ENCODE data around the gene ROGDI. TPM values are rescaled to one million over a fixed set of nuclear protein-coding genes. Genes with fewer than 3 reads are reported as not detected.
A peak's percentile ranks its signal among the peaks of the same experiment; 100 is the strongest.

Gene ROGDI
- total and polyA plus RNA-seq, 12 donors, result 32.4 to 194 (median 81.7) TPM

DNA sequence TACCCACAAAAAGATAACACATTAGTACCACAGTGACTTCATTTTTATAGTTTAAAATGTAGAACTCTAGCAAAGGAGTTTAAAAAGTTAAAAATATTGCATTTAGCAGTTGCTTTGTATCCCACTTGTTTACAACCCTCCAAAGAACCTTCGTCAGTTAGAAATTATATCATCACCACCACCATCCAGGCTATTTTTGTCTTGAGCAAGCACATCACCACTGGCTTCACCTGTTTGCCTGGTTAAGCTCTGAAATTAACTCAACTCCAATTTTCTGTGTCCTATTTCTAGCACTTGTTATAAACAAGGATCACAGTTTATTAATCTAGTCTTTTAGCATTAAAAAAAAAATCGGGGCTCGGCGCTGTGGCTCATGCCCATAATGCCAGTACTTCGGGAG is 38.6 kb upstream of the ROGDI start:
- Histone ChIP-seq H3K36me3 (replicated peaks in 1 of 2) (peaks cover 0 to 70% of the 10 kb centered on the region in 2 donors), H3K4me3 (no peak overlapping the region), H3K4me1 (replicated peaks in 1 of 2) (peaks cover 5 to 11% of the 10 kb centered on the region in 2 donors), H3K9me3 (replicated peaks in 1 of 3) (no peaks in the 10 kb centered on the region), H3K27me3 (no peaks in the 10 kb centered on the region), H3K27ac (no peak overlapping the region)
- intact Hi-C loops (cut with DNase I), result loop anchor here in 1 of 2 donors (10.0 kb wide), 1 partner anchor 114 kb away; the partner anchor contains the start of gene SEC14L5
- TF ChIP-seq, protein P1, sequence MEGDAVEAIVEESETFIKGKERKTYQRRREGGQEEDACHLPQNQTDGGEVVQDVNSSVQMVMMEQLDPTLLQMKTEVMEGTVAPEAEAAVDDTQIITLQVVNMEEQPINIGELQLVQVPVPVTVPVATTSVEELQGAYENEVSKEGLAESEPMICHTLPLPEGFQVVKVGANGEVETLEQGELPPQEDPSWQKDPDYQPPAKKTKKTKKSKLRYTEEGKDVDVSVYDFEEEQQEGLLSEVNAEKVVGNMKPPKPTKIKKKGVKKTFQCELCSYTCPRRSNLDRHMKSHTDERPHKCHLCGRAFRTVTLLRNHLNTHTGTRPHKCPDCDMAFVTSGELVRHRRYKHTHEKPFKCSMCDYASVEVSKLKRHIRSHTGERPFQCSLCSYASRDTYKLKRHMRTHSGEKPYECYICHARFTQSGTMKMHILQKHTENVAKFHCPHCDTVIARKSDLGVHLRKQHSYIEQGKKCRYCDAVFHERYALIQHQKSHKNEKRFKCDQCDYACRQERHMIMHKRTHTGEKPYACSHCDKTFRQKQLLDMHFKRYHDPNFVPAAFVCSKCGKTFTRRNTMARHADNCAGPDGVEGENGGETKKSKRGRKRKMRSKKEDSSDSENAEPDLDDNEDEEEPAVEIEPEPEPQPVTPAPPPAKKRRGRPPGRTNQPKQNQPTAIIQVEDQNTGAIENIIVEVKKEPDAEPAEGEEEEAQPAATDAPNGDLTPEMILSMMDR (IDR thresholded peaks at IDR 0.05), result no peak
- no peak for TF ChIP-seq POLR2A (IDR thresholded peaks at IDR 0.05)
- DNase-seq, result peak in 1 of 7 donors; percentile 25
- 75 to 79% (median 78%) methylated on average over 5 of the region's 5 CpGs for WGBS, 4 donors

- Histone ChIP-seq H3K27me3 (no peaks in the 10 kb centered on the region), H3K36me3 (replicated peaks in 1 of 2) (peaks cover 0 to 68% of the 10 kb centered on the region in 2 donors), H3K4me3 (no peak overlapping the region), H3K9me3 (replicated peaks in 1 of 3) (no peaks in the 10 kb centered on the region), H3K27ac (no peak overlapping the region), H3K4me1 (replicated peaks in 1 of 2) (peaks cover 0 to 5% of the 10 kb centered on the region in 2 donors)
- TF ChIP-seq, protein P1 (IDR thresholded peaks at IDR 0.05), result no peak
- TF ChIP-seq POLR2A (IDR thresholded peaks at IDR 0.05), result no peak
- intact Hi-C loops (cut with DNase I), result loop anchor here (5.0 to 10.0 kb wide), 2 partner anchors 112 to 115 kb away; partner anchors contain the start of gene SEC14L5 (in 1 of the 2)
- DNase-seq, result peak in 1 of 7 donors; percentile 34
- WGBS, 4 donors, result 81 to 90% (median 84%) methylated on average over 5 of the region's 5 CpGs
Measured at GRCh38 chr16:4839942-4840341, 37.5 kb upstream of the ROGDI start.

- H3K27ac ChIP-seq, result no peak overlapping the region
- 88 to 94% (median 92%) methylated on average over 13 of the region's 13 CpGs for WGBS, 4 donors
- peaks cover 0 to 9% of the 10 kb centered on the region in 2 donors for H3K4me1 ChIP-seq (replicated peaks in 1 of 2)
- DNase-seq, result peak in 1 of 7 donors; percentile 44
- intact Hi-C loops (cut with DNase I), result loop anchor here in 1 of 2 donors (5.0 kb wide), 1 partner anchor 114 kb away; no protein-coding TSS in a partner anchor
- H3K9me3 ChIP-seq (replicated peaks in 1 of 3), result no peaks in the 10 kb centered on the region
- no peak for TF ChIP-seq POLR2A (IDR thresholded peaks at IDR 0.05)
- TF ChIP-seq, protein P1 (IDR thresholded peaks at IDR 0.05), result no peak
- H3K4me3 ChIP-seq, result no peak overlapping the region
- H3K27me3 ChIP-seq, result no peaks in the 10 kb centered on the region
- peaks cover 0 to 50% of the 10 kb centered on the region in 2 donors for H3K36me3 ChIP-seq (replicated peaks in 1 of 2)
Measured at GRCh38 chr16:4837733-4838501, 35.5 kb upstream of the ROGDI start.

- WGBS, 4 donors, result 75 to 92% (median 78%) methylated on average over 2 of the region's 2 CpGs
- peaks cover 0 to 49% of the 10 kb centered on the region in 2 donors for H3K36me3 ChIP-seq (replicated peaks in 1 of 2)
- no peaks in the 10 kb centered on the region for H3K9me3 ChIP-seq (replicated peaks in 1 of 3)
- no peak overlapping the region for H3K4me3 ChIP-seq
- peaks cover 0 to 9% of the 10 kb centered on the region in 2 donors for H3K4me1 ChIP-seq (replicated peaks in 1 of 2)
- peak overlapping the region in 1 of 5 donors; percentile 15 for H3K27ac ChIP-seq
- H3K27me3 ChIP-seq, result no peaks in the 10 kb centered on the region
- DNase-seq, result no peak
- intact Hi-C loops (cut with DNase I), result loop anchor here in 1 of 2 donors (5.0 kb wide), 1 partner anchor 116 kb away; no protein-coding TSS in a partner anchor
- TF ChIP-seq POLR2A (IDR thresholded peaks at IDR 0.05), result no peak
- TF ChIP-seq, protein P1 (IDR thresholded peaks at IDR 0.05), result no peak
Measured at GRCh38 chr16:4836727-4837126, 34.3 kb upstream of the ROGDI start.

Data from adrenal gland (tissue), 12 donors.